Glutamatergic neuron (in vitro differentiated cells): ENCODE measurements around the gene SH2D1B. TPM values are rescaled to one million over a fixed set of nuclear protein-coding genes. Genes with fewer than 3 reads are reported as not detected.

ENCODE experiments used
- DNase-seq: peaks from one replicate; pipeline ENCODE4 v3.0.0; 2022
- H3K27ac Mint-ChIP-seq: one replicate; pipeline ENCODE4 v1.8.0; 2020; ENCODE audit warnings: mild to moderate bottlenecking, mixed read lengths, inconsistent platforms; ENCODE audit not compliant: unreplicated experiment
- H3K27me3 Mint-ChIP-seq: one replicate; pipeline ENCODE4 v1.8.0; 2020; ENCODE audit warnings: mild to moderate bottlenecking, moderate library complexity, mixed read lengths, inconsistent platforms; ENCODE audit not compliant: unreplicated experiment
- H3K36me3 Mint-ChIP-seq: one replicate; pipeline ENCODE4 v1.8.0; 2020; ENCODE audit warnings: mild to moderate bottlenecking, mixed read lengths, inconsistent platforms; ENCODE audit not compliant: unreplicated experiment
- H3K4me1 Mint-ChIP-seq: one replicate; pipeline ENCODE4 v1.8.0; 2020; ENCODE audit warnings: mild to moderate bottlenecking, low read depth, mixed read lengths, inconsistent platforms; ENCODE audit not compliant: unreplicated experiment
- H3K4me3 Mint-ChIP-seq: one replicate; pipeline ENCODE4 v1.8.0; 2020; ENCODE audit warnings: mild to moderate bottlenecking, mixed read lengths, inconsistent platforms; ENCODE audit not compliant: unreplicated experiment
- H3K9me3 Mint-ChIP-seq: one replicate; pipeline ENCODE4 v1.8.0; 2020; ENCODE audit warnings: mild to moderate bottlenecking, moderate library complexity, mixed read lengths, inconsistent platforms; ENCODE audit not compliant: unreplicated experiment
- total RNA-seq: library from RNA; stranded (reverse); fragmentation: NEBNext Ultra II Directional; extraction: Animal tissue kit (Norgen Biotek cat#: 25700); gene quantifications from one replicate; pipeline ENCODE4 v1.2.1, GENCODE V29; 2021; ENCODE audit not compliant: unreplicated experiment
- TF ChIP-seq, protein P1 (sequence below): fragments of 200-600 bp; sonication (generic); IDR thresholded peaks from one replicate; pipeline ENCODE4 v1.5.0; 2021; ENCODE audit not compliant: partially characterized antibody, unreplicated experiment

SH2D1B gene
- total RNA-seq, 1 donor from 2014 or later = not detected

DNA sequence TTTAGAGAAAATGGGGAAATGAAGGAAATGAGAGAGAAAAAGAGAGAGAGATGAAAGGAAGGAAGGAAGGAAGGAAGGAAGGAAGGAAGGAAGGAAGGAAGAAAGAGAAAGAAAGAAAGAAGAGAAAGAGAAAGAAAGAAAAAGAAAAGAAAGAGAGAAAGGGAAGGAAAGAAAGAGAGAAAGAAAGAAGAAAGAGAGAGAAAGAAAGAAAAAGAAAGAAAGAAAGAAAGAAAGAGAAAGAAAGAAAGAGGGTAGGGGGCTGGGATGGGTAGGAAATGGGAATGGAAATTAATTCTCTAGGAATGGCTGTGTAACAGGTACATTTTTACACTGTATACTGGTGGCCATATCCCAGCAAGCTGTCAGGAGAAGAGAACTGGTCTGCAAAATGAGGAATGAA, 4.3 kb upstream of the SH2D1B start:
- H3K27me3 Mint-ChIP-seq = no peaks in the 10 kb centered on the region
- H3K36me3 Mint-ChIP-seq = no peaks in the 10 kb centered on the region
- H3K27ac Mint-ChIP-seq = no peak overlapping the region

DNA sequence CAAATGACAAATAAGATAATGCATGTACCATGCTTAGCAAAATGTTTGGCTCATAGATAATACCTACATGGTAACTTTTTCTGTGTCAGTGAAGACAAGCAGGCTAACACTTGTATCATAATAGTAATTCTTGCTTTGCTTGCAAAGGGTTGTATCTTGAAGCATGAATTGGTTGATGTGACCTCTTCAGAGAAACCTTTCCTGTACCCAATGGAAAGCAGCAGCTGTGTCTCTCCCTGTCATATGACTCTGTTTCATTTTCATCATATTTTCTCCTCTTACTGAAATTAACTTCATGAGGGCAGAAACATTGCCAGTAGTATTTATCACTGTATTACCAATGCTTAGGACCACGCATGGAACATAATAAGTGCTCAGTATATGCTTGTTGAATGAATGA, 4.4 kb downstream of the SH2D1B start:
- H3K27ac Mint-ChIP-seq = no peak overlapping the region
- no peaks in the 10 kb centered on the region for H3K36me3 Mint-ChIP-seq
- no peak overlapping the region for H3K4me3 Mint-ChIP-seq
- TF ChIP-seq, protein P1, sequence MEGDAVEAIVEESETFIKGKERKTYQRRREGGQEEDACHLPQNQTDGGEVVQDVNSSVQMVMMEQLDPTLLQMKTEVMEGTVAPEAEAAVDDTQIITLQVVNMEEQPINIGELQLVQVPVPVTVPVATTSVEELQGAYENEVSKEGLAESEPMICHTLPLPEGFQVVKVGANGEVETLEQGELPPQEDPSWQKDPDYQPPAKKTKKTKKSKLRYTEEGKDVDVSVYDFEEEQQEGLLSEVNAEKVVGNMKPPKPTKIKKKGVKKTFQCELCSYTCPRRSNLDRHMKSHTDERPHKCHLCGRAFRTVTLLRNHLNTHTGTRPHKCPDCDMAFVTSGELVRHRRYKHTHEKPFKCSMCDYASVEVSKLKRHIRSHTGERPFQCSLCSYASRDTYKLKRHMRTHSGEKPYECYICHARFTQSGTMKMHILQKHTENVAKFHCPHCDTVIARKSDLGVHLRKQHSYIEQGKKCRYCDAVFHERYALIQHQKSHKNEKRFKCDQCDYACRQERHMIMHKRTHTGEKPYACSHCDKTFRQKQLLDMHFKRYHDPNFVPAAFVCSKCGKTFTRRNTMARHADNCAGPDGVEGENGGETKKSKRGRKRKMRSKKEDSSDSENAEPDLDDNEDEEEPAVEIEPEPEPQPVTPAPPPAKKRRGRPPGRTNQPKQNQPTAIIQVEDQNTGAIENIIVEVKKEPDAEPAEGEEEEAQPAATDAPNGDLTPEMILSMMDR = no peak
- H3K9me3 Mint-ChIP-seq = no peaks in the 10 kb centered on the region
- no peaks in the 10 kb centered on the region for H3K27me3 Mint-ChIP-seq
- no peaks in the 10 kb centered on the region for H3K4me1 Mint-ChIP-seq
- DNase-seq = no peak

More for the DNA sequence above, 4.3 kb upstream of the SH2D1B start:
- Mint-ChIP-seq H3K9me3 (no peaks in the 10 kb centered on the region), H3K4me1 (no peaks in the 10 kb centered on the region), H3K4me3 (no peak overlapping the region)
- TF ChIP-seq, protein P1 = no peak
- no peak for DNase-seq

DNA sequence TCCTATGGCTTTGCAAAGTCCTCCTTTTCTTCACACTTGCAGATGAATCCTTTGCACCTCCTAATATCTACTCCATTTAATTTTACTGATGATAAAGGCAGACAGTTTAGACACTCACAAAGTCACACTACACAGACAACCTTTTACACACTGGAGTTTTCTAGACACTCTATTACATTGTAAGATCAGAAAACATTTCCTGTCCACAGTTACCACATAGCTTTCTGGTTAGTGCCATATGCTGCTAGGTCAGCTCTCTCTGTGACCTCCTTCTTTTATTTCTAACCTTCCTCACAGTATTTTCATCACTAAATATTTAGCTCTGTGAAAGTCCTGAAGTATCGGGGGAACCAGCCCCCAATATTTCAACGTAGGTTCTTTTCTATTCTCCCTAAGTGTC, 5.1 kb downstream of the SH2D1B start:
- H3K4me1 Mint-ChIP-seq = no peaks in the 10 kb centered on the region
- H3K4me3 Mint-ChIP-seq = no peak overlapping the region
- H3K36me3 Mint-ChIP-seq = no peaks in the 10 kb centered on the region
- H3K9me3 Mint-ChIP-seq = no peaks in the 10 kb centered on the region
- no peaks in the 10 kb centered on the region for H3K27me3 Mint-ChIP-seq
- H3K27ac Mint-ChIP-seq = no peak overlapping the region
- TF ChIP-seq, protein P1 = no peak
- no peak for DNase-seq

DNA sequence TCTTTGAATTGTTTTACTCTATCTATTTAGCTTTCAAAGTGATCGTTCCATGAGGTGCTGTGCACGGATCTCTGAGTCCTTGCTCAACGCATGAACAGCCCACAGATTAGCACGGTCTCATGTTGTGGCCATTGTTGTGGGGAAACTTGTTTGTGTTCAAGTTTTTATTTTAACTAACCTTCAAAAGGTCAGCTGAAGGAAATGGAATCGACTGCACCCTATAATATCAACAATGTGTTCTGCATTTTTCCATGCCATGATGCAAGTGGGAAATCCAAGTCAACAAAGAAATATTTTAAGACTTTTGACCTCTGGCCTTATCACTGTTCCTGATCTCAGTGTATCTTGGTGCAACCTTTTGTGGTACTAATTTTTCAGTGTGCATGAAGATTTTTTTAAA, 6.1 kb downstream of the SH2D1B start:
- TF ChIP-seq, protein P1 = no peak
- no peaks in the 10 kb centered on the region for H3K27me3 Mint-ChIP-seq
- H3K9me3 Mint-ChIP-seq = no peaks in the 10 kb centered on the region
- no peaks in the 10 kb centered on the region for H3K36me3 Mint-ChIP-seq
- no peak for DNase-seq
- no peaks in the 10 kb centered on the region for H3K4me1 Mint-ChIP-seq
- H3K4me3 Mint-ChIP-seq = no peak overlapping the region
- no peak overlapping the region for H3K27ac Mint-ChIP-seq

DNA sequence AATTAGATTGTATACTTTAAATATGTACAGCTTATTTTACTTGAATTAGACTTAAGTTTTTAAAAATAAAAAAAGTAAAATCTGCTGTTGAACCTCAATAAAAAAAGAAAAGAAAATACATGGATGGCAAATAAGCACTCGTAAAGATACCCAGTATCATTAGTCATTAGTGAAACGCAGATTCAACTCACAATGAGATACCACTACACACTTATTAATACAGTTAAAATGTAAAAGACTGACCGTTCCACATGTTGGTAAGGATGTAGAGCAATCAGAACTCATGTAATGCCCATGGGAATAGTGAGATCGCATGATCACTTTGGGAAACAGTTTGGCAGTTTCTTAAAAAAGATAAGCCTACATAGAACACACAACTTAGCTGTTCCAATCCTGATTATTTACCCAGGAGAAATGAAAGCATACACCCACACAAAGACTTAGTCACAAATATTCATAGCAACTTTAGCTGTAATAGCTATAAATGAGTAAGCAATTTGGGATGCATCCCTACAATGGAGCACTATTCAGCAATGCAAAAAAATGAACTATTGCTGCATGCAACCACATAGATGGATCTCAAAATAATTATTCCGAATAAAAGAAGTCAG, 7.3 kb downstream of the SH2D1B start:
- no peaks in the 10 kb centered on the region for H3K27me3 Mint-ChIP-seq
- no peak for DNase-seq
- H3K9me3 Mint-ChIP-seq = no peaks in the 10 kb centered on the region
- TF ChIP-seq, protein P1 = no peak
- H3K4me1 Mint-ChIP-seq = peaks cover 2% of the 10 kb centered on the region
- H3K27ac Mint-ChIP-seq = no peak overlapping the region
- no peaks in the 10 kb centered on the region for H3K36me3 Mint-ChIP-seq
- no peak overlapping the region for H3K4me3 Mint-ChIP-seq
